T-helper 2 cell treated with Interferon-gamma antibody and Interleukin-4, amounts not matched to agents 5 μg/mL and 100 μg/mL, for 36 hours (primary cell): Measurements from ENCODE around the gene MEG3.

ENCODE experiments used
- DNase-seq: peaks from one replicate; pipeline ENCODE4 v3.0.0; 2021; ENCODE audit warnings: low spot score
- H3K27ac Mint-ChIP-seq: one replicate; pipeline ENCODE4 v1.8.0; 2021; ENCODE audit warnings: mild to moderate bottlenecking, mixed read lengths
- H3K27me3 Mint-ChIP-seq: one replicate; pipeline ENCODE4 v1.8.0; 2021; ENCODE audit warnings: low read depth, mixed read lengths
- H3K36me3 Mint-ChIP-seq: one replicate; pipeline ENCODE4 v1.8.0; 2021; ENCODE audit warnings: low read depth, mixed read lengths
- H3K4me1 Mint-ChIP-seq: one replicate; pipeline ENCODE4 v1.8.0; 2021; ENCODE audit warnings: low read depth, mixed read lengths
- H3K4me3 Mint-ChIP-seq: one replicate; pipeline ENCODE4 v1.8.0; 2022; ENCODE audit warnings: mild to moderate bottlenecking, moderate library complexity, mixed read lengths
- H3K9me3 Mint-ChIP-seq: one replicate; pipeline ENCODE4 v1.8.0; 2021; ENCODE audit warnings: mixed read lengths

MEG3 gene

GRCh38 chr14:100882991-100883788, 57.3 kb downstream of the MEG3 start:
- Mint-ChIP-seq H3K36me3 (no peaks in the 10 kb centered on the region), H3K4me3 (no peak overlapping the region), H3K4me1 (no peaks in the 10 kb centered on the region), H3K27ac (no peak overlapping the region), H3K27me3 (no peaks in the 10 kb centered on the region), H3K9me3 (no peaks in the 10 kb centered on the region)
- no peak for DNase-seq

- Mint-ChIP-seq H3K9me3 (no peaks in the 10 kb centered on the region), H3K36me3 (no peaks in the 10 kb centered on the region), H3K27me3 (no peaks in the 10 kb centered on the region), H3K27ac (no peak overlapping the region), H3K4me3 (no peak overlapping the region), H3K4me1 (no peaks in the 10 kb centered on the region)
- no peak for DNase-seq
Measured at GRCh38 chr14:100883789-100884101, 57.8 kb downstream of the MEG3 start.

GRCh38 chr14:100884456-100884855, 58.5 kb downstream of the MEG3 start:
- Mint-ChIP-seq H3K36me3 (no peaks in the 10 kb centered on the region), H3K27ac (no peak overlapping the region), H3K4me3 (no peak overlapping the region), H3K9me3 (no peaks in the 10 kb centered on the region), H3K4me1 (no peaks in the 10 kb centered on the region), H3K27me3 (peaks cover 2% of the 10 kb centered on the region)
- no peak for DNase-seq

- no peaks in the 10 kb centered on the region for H3K36me3 Mint-ChIP-seq
- no peak overlapping the region for H3K27ac Mint-ChIP-seq
- no peaks in the 10 kb centered on the region for H3K9me3 Mint-ChIP-seq
- no peak for DNase-seq
- peaks cover 3% of the 10 kb centered on the region for H3K27me3 Mint-ChIP-seq
- H3K4me1 Mint-ChIP-seq, result no peaks in the 10 kb centered on the region
- H3K4me3 Mint-ChIP-seq, result no peak overlapping the region
Measured at GRCh38 chr14:100885196-100885595, 59.3 kb downstream of the MEG3 start.

- Mint-ChIP-seq H3K27ac (no peak overlapping the region), H3K4me3 (no peak overlapping the region), H3K4me1 (no peaks in the 10 kb centered on the region), H3K36me3 (no peaks in the 10 kb centered on the region), H3K9me3 (no peaks in the 10 kb centered on the region), H3K27me3 (peaks cover 3% of the 10 kb centered on the region)
- DNase-seq, result no peak
Measured at GRCh38 chr14:100885617-100886016, 59.7 kb downstream of the MEG3 start.

GRCh38 chr14:100887728-100888335, 61.9 kb downstream of the MEG3 start:
- Mint-ChIP-seq H3K4me3 (no peak overlapping the region), H3K27me3 (peaks cover 3% of the 10 kb centered on the region), H3K4me1 (no peaks in the 10 kb centered on the region), H3K36me3 (no peaks in the 10 kb centered on the region), H3K27ac (no peak overlapping the region), H3K9me3 (no peaks in the 10 kb centered on the region)
- no peak for DNase-seq

- no peaks in the 10 kb centered on the region for H3K9me3 Mint-ChIP-seq
- peaks cover 3% of the 10 kb centered on the region for H3K27me3 Mint-ChIP-seq
- no peak for DNase-seq
- H3K27ac Mint-ChIP-seq, result no peak overlapping the region
- no peaks in the 10 kb centered on the region for H3K36me3 Mint-ChIP-seq
- H3K4me1 Mint-ChIP-seq, result no peaks in the 10 kb centered on the region
- H3K4me3 Mint-ChIP-seq, result no peak overlapping the region
Measured at GRCh38 chr14:100888789-100889315, 62.9 kb downstream of the MEG3 start.

- no peak for DNase-seq
- H3K36me3 Mint-ChIP-seq, result no peaks in the 10 kb centered on the region
- H3K4me1 Mint-ChIP-seq, result no peaks in the 10 kb centered on the region
- H3K27me3 Mint-ChIP-seq, result peaks cover 3% of the 10 kb centered on the region
- H3K9me3 Mint-ChIP-seq, result no peaks in the 10 kb centered on the region
- H3K4me3 Mint-ChIP-seq, result no peak overlapping the region
- H3K27ac Mint-ChIP-seq, result no peak overlapping the region
Measured at GRCh38 chr14:100889641-100890040, 63.7 kb downstream of the MEG3 start.

GRCh38 chr14:100890061-100890850, 64.3 kb downstream of the MEG3 start:
- Mint-ChIP-seq H3K4me1 (no peaks in the 10 kb centered on the region), H3K36me3 (no peaks in the 10 kb centered on the region), H3K27ac (no peak overlapping the region), H3K9me3 (no peaks in the 10 kb centered on the region), H3K27me3 (peaks cover 3% of the 10 kb centered on the region), H3K4me3 (no peak overlapping the region)
- no peak for DNase-seq

GRCh38 chr14:100891051-100891450, 65.1 kb downstream of the MEG3 start:
- H3K36me3 Mint-ChIP-seq, result no peaks in the 10 kb centered on the region
- no peak overlapping the region for H3K27ac Mint-ChIP-seq
- no peaks in the 10 kb centered on the region for H3K9me3 Mint-ChIP-seq
- no peak overlapping the region for H3K4me3 Mint-ChIP-seq
- H3K27me3 Mint-ChIP-seq, result peaks cover 3% of the 10 kb centered on the region
- H3K4me1 Mint-ChIP-seq, result no peaks in the 10 kb centered on the region
- DNase-seq, result no peak

GRCh38 chr14:100891501-100892445, 65.9 kb downstream of the MEG3 start:
- Mint-ChIP-seq H3K4me1 (no peaks in the 10 kb centered on the region), H3K27ac (no peak overlapping the region), H3K27me3 (peaks cover 3% of the 10 kb centered on the region), H3K36me3 (no peaks in the 10 kb centered on the region), H3K9me3 (no peaks in the 10 kb centered on the region), H3K4me3 (no peak overlapping the region)
- no peak for DNase-seq

- DNase-seq, result no peak
- H3K4me1 Mint-ChIP-seq, result no peaks in the 10 kb centered on the region
- H3K27ac Mint-ChIP-seq, result no peak overlapping the region
- no peaks in the 10 kb centered on the region for H3K36me3 Mint-ChIP-seq
- H3K4me3 Mint-ChIP-seq, result no peak overlapping the region
- no peaks in the 10 kb centered on the region for H3K9me3 Mint-ChIP-seq
- peaks cover 3% of the 10 kb centered on the region for H3K27me3 Mint-ChIP-seq
Measured at GRCh38 chr14:100892496-100893227, 66.7 kb downstream of the MEG3 start.

- no peaks in the 10 kb centered on the region for H3K4me1 Mint-ChIP-seq
- H3K27ac Mint-ChIP-seq, result no peak overlapping the region
- H3K36me3 Mint-ChIP-seq, result no peaks in the 10 kb centered on the region
- H3K9me3 Mint-ChIP-seq, result no peaks in the 10 kb centered on the region
- H3K27me3 Mint-ChIP-seq, result peaks cover 6% of the 10 kb centered on the region
- no peak overlapping the region for H3K4me3 Mint-ChIP-seq
- no peak for DNase-seq
Measured at GRCh38 chr14:100893228-100893601, 67.3 kb downstream of the MEG3 start.
